ENCODE data around the gene NOD1. TPM values are rescaled to one million over a fixed set of nuclear protein-coding genes. Genes with fewer than 3 reads are reported as not detected.

NOD1 gene
- total and polyA plus RNA-seq, 2 donors (not counting 1 experiment from before 2014, with no cell fraction given), result 20.6 to 28.8 TPM

GRCh38 chr7:30447466-30447865, 31.1 kb downstream of the NOD1 start:
- DNase-seq (no peak), ATAC-seq (ENCODE audit: low read depth) (no peak)
- Mint-ChIP-seq H3K4me1 (peaks cover 8% of the 10 kb centered on the region), H3K27ac (no peak overlapping the region), H3K9me3 (ENCODE audit: insufficient read depth) (no peaks in the 10 kb centered on the region), H3K27me3 (no peaks in the 10 kb centered on the region), H3K4me3 (no peak overlapping the region)
- H3K79me2 ChIP-seq (ENCODE audit: control insufficient read depth, insufficient read depth, low read length), result no peaks in the 10 kb centered on the region
- peaks cover 12% of the 10 kb centered on the region in 2 donors for H3K4me1 ChIP-seq (ENCODE audit: control insufficient read depth in 2 of 2, insufficient read depth in 2 of 2, low read length in 2 of 2)
- H3K36me3 ChIP-seq (replicated peaks in 1 of 2; ENCODE audit: control extremely low read depth in 1 of 2, control insufficient read depth in 1 of 2, extremely low read depth in 1 of 2, insufficient read depth in 2 of 2, low read length in 1 of 2), result peaks cover 0 to 45% of the 10 kb centered on the region in 2 experiments
- H3K4me3 ChIP-seq (ENCODE audit: control extremely low read depth in 1 of 5, extremely low read depth in 1 of 5, insufficient read depth in 1 of 5, low read depth in 2 of 5, low read length in 4 of 5), result no peak overlapping the region
- H3K9me3 ChIP-seq (ENCODE audit: control extremely low read depth in 1 of 3, control insufficient read depth in 2 of 3, insufficient read depth in 1 of 3, low read length in 2 of 3), result no peaks in the 10 kb centered on the region
- no peak overlapping the region for H3K27ac ChIP-seq (ENCODE audit: low read length in 2 of 2)
- H3K4me2 ChIP-seq (replicated peaks; ENCODE audit: low read depth, low read length, poor library complexity, severe bottlenecking), result no peak overlapping the region
- H2AFZ ChIP-seq (ENCODE audit: insufficient read depth, low read depth, low read length, poor library complexity, severe bottlenecking), result no peak overlapping the region
- no peaks in the 10 kb centered on the region for H4K20me1 ChIP-seq (ENCODE audit: control insufficient read depth, insufficient read depth, low read length, poor library complexity, severe bottlenecking)
- intact Hi-C loops (cut with micrococcal nuclease), result loop anchor here (5.0 kb wide), 6 partner anchors 50 to 420 kb away; partner anchors contain the start of genes FKBP14, GGCT, MTURN and PLEKHA8
- CTCF ChIA-PET, result interaction anchor here (0.6 to 2.8 kb wide), 8 partner anchors 11 to 173 kb away, joined by 3 to 13 read pairs (median 4); no protein-coding TSS in a partner anchor
- TF ChIP-seq EZH2 (IDR thresholded peaks at IDR 0.05; ENCODE audit: borderline replicate concordance, insufficient read depth, low read depth, low read length, poor library complexity, severe bottlenecking), result no peak
- TF ChIP-seq, protein P1, sequence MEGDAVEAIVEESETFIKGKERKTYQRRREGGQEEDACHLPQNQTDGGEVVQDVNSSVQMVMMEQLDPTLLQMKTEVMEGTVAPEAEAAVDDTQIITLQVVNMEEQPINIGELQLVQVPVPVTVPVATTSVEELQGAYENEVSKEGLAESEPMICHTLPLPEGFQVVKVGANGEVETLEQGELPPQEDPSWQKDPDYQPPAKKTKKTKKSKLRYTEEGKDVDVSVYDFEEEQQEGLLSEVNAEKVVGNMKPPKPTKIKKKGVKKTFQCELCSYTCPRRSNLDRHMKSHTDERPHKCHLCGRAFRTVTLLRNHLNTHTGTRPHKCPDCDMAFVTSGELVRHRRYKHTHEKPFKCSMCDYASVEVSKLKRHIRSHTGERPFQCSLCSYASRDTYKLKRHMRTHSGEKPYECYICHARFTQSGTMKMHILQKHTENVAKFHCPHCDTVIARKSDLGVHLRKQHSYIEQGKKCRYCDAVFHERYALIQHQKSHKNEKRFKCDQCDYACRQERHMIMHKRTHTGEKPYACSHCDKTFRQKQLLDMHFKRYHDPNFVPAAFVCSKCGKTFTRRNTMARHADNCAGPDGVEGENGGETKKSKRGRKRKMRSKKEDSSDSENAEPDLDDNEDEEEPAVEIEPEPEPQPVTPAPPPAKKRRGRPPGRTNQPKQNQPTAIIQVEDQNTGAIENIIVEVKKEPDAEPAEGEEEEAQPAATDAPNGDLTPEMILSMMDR (IDR thresholded peaks at IDR 0.05), result no peak
- H3K9ac ChIP-seq (ENCODE audit: low read length), result no peak overlapping the region
- 96% methylated on average over 7 of the region's 8 CpGs for WGBS (ENCODE audit: insufficient coverage)
- POLR2A ChIA-PET, result no interaction called here
- no peaks in the 10 kb centered on the region for H3K27me3 ChIP-seq (replicated peaks in 1 of 4; ENCODE audit: control extremely low read depth in 1 of 4, control insufficient read depth in 3 of 4, insufficient read depth in 4 of 4, low read length in 3 of 4)

DNA sequence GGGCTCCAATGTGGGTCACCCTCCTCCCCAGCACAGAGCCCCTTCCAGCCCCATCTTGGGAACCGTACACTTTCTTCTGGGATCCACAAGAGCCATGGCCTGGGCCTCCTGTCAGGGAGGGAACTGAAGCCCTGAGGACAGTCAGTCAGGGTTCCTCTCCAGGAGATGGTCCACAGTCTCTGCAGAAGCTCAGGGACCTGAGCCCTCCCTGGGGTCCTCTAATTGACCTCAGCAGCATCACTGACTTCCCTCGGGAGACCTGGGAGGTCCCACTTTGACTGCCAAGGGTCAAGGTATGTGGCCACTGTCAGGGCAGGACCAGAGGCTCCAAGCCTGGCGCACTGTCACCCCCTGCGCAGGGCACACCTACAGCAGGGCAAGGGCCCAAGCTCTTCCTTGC, 32.3 kb downstream of the NOD1 start:
- H3K4me2 ChIP-seq (replicated peaks; ENCODE audit: low read depth, low read length, poor library complexity, severe bottlenecking), result peak overlapping the region; percentile 40

More for the DNA sequence above, 32.3 kb downstream of the NOD1 start:
- ChIA-PET CTCF (interaction anchor here (0.6 to 2.5 kb wide), 22 partner anchors 13 to 525 kb away, joined by 3 to 15 read pairs (median 4); partner anchors contain the start of genes MTURN, NOD1 and ZNRF2), POLR2A (interaction anchor here (1.1 to 1.3 kb wide), 2 partner anchors 102 to 161 kb away, joined by 3 to 14 read pairs; no protein-coding TSS in a partner anchor)
- Histone ChIP-seq H3K27me3 (replicated peaks in 1 of 4; ENCODE audit: control extremely low read depth in 1 of 4, control insufficient read depth in 3 of 4, insufficient read depth in 4 of 4, low read length in 3 of 4) (no peaks in the 10 kb centered on the region), H3K79me2 (ENCODE audit: control insufficient read depth, insufficient read depth, low read length) (no peaks in the 10 kb centered on the region), H3K9ac (ENCODE audit: low read length) (no peak overlapping the region), H4K20me1 (ENCODE audit: control insufficient read depth, insufficient read depth, low read length, poor library complexity, severe bottlenecking) (no peaks in the 10 kb centered on the region), H3K27ac (ENCODE audit: low read length in 2 of 2) (peak overlapping the region in 1 of 2 donors; percentile 64), H3K4me1 (ENCODE audit: control insufficient read depth in 2 of 2, insufficient read depth in 2 of 2, low read length in 2 of 2) (peaks cover 12% of the 10 kb centered on the region in 2 donors), H3K4me3 (ENCODE audit: control extremely low read depth in 1 of 5, extremely low read depth in 1 of 5, insufficient read depth in 1 of 5, low read depth in 2 of 5, low read length in 4 of 5) (no peak overlapping the region), H3K9me3 (ENCODE audit: control extremely low read depth in 1 of 3, control insufficient read depth in 2 of 3, insufficient read depth in 1 of 3, low read length in 2 of 3) (no peaks in the 10 kb centered on the region), H2AFZ (ENCODE audit: insufficient read depth, low read depth, low read length, poor library complexity, severe bottlenecking) (peak overlapping the region; percentile 59), H3K36me3 (replicated peaks in 1 of 2; ENCODE audit: control extremely low read depth in 1 of 2, control insufficient read depth in 1 of 2, extremely low read depth in 1 of 2, insufficient read depth in 2 of 2, low read length in 1 of 2) (peaks cover 0 to 33% of the 10 kb centered on the region in 2 experiments)
- no peak for TF ChIP-seq EZH2 (IDR thresholded peaks at IDR 0.05; ENCODE audit: borderline replicate concordance, insufficient read depth, low read depth, low read length, poor library complexity, severe bottlenecking)
- TF ChIP-seq, protein P1 (IDR thresholded peaks at IDR 0.05), result no peak
- Mint-ChIP-seq H3K4me3 (no peak overlapping the region), H3K4me1 (peaks cover 8% of the 10 kb centered on the region), H3K27ac (peak overlapping the region; percentile 75), H3K9me3 (ENCODE audit: insufficient read depth) (no peaks in the 10 kb centered on the region), H3K27me3 (no peaks in the 10 kb centered on the region)
- ATAC-seq (ENCODE audit: low read depth), result peak; percentile 4
- 93% methylated on average over 4 of the region's 4 CpGs for WGBS (ENCODE audit: insufficient coverage)
- DNase-seq, result no peak
- intact Hi-C loops (cut with micrococcal nuclease), result loop anchor here (5.0 kb wide), 6 partner anchors 49 to 419 kb away; partner anchors contain the start of genes FKBP14, GGCT, MTURN and PLEKHA8
